HCT116 (cell line): Measurements from ENCODE around the gene GOLT1A. TPM values are rescaled to one million over a fixed set of nuclear protein-coding genes. Genes with fewer than 3 reads are reported as not detected.
A peak's percentile ranks its signal among the peaks of the same experiment; 100 is the strongest.

Source experiments
- ATAC-seq: fragments of 200-7000 bp; cut with Tn5 transposase; 2 replicates; pipeline ENCODE4 v1.9.1; 2020; ENCODE audit warnings: mild to moderate bottlenecking, moderate library complexity
- BruUV-seq: library from RNA; stranded (reverse); fragments of 400-500 nt; replicated peaks from 2 replicates; lab custom pipeline; 2021; lab: Mats Ljungman, UMichigan
- CTCF ChIA-PET: fragments of 300-600 bp; sonication (Branson Sonifier 250); formaldehyde crosslinking; loops from one replicate; lab custom pipeline; 2021; ENCODE audit warnings: antibody characterized with exemption; lab: Charles Lee
- POLR2A ChIA-PET: fragments of 300-600, 350-600 bp; sonication (Branson Sonifier 250); formaldehyde crosslinking; loops from one replicate; lab custom pipeline; 2021; ENCODE audit warnings: antibody characterized with exemption; lab: Charles Lee
- RAD21 ChIA-PET, 2 experiments: fragments of 300-600 bp; sonication (Branson Sonifier 250); formaldehyde crosslinking; loops; one replicate each; lab custom pipeline; 2023; ENCODE audit warnings: low total read pairs in 2 of 2; ENCODE audit not compliant: uncharacterized antibody in 2 of 2, unreplicated experiment in 2 of 2, low non-redundant PET in 1 of 2; lab: Charles Lee
- DNase-seq: peaks from one replicate; pipeline ENCODE4 v3.0.0-alpha.2; 2010; ENCODE audit warnings: low read depth, low spot score
- H2AFZ ChIP-seq: fragments of 200-600 bp; shearing (Covaris generic), sonication (generic); 2 replicates; pipeline ENCODE4 v1.6.1; 2017; ENCODE audit warnings: low read depth, mixed run types, mixed read lengths, antibody characterized with exemption, low read length; ENCODE audit not compliant: poor library complexity, severe bottlenecking
- H3K27ac ChIP-seq: 2 replicates; pipeline ENCODE4 v1.5.1; 2012; ENCODE audit warnings: low read depth, low read length
- H3K27me3 ChIP-seq: fragments of 200-600 bp; sonication (generic); 2 replicates; pipeline ENCODE4 v1.6.1; 2016; ENCODE audit warnings: mixed run types, low read length, mixed read lengths; ENCODE audit not compliant: insufficient read depth
- H3K36me3 ChIP-seq, 2 experiments: fragments of 200-500 bp in 1 of 2; fragments of 200-600 bp in 1 of 2; sonication (Bioruptor generic) in 1 of 2; sonication (generic) in 1 of 2; 2 replicates each; pipeline versions ENCODE4 v1.5.1 to v1.6.1; 2014 to 2016; ENCODE audit warnings: low read length in 2 of 2, inconsistent platforms in 1 of 2, mixed read lengths in 1 of 2, mixed run types in 1 of 2; ENCODE audit not compliant: insufficient read depth in 2 of 2, control insufficient read depth in 1 of 2
- H3K4me1 ChIP-seq, 2 experiments: fragments of 200-600 bp in 1 of 2; sonication (generic) in 1 of 2; 2 replicates each; pipeline versions ENCODE4 v1.5.1 to v1.6.1; 2012 to 2017; ENCODE audit warnings: low read length in 2 of 2, inconsistent platforms in 1 of 2, mild to moderate bottlenecking in 1 of 2, mixed read lengths in 1 of 2, mixed run types in 1 of 2, moderate library complexity in 1 of 2; ENCODE audit not compliant: insufficient read depth in 2 of 2, control insufficient read depth in 1 of 2
- H3K4me2 ChIP-seq: fragments of 200-600 bp; sonication (generic); 2 replicates; pipeline ENCODE4 v1.6.1; 2017; ENCODE audit warnings: mixed run types, low read length, mixed read lengths
- H3K4me3 ChIP-seq, 2 experiments: fragments of 200-600 bp in 1 of 2; sonication (generic) in 1 of 2; replicated peaks in 1 of 2; 2 replicates each; pipeline ENCODE4 v1.5.1; 2011 to 2016; ENCODE audit warnings: low read length in 2 of 2, control low read depth in 1 of 2, low read depth in 1 of 2, mild to moderate bottlenecking in 1 of 2, mixed read lengths in 1 of 2, mixed run types in 1 of 2
- H3K79me2 ChIP-seq: fragments of 200-600 bp; sonication (generic); 2 replicates; pipeline ENCODE4 v1.6.1; 2017; ENCODE audit warnings: mild to moderate bottlenecking, mixed run types, low read length, moderate library complexity, mixed read lengths; ENCODE audit not compliant: insufficient read depth
- H3K9ac ChIP-seq: fragments of 200-600 bp; sonication (generic); 2 replicates; pipeline ENCODE4 v1.6.1; 2016; ENCODE audit warnings: low read length, mixed read lengths
- H3K9me2 ChIP-seq: fragments of 200-600 bp; sonication (generic), shearing (Covaris generic); 2 replicates; pipeline ENCODE4 v1.6.1; 2017; ENCODE audit warnings: mixed run types, mild to moderate bottlenecking, moderate library complexity; ENCODE audit not compliant: insufficient read depth
- H3K9me3 ChIP-seq, 2 experiments: fragments of 200-500 bp in 1 of 2; fragments of 200-600 bp in 1 of 2; sonication (Bioruptor generic) in 1 of 2; sonication (generic) in 1 of 2; 2 replicates each; pipeline ENCODE4 v1.6.1; 2014 to 2017; ENCODE audit warnings: low read length in 2 of 2, mixed read lengths in 2 of 2, inconsistent platforms in 1 of 2, low read depth in 1 of 2, mild to moderate bottlenecking in 1 of 2, mixed run types in 1 of 2, moderate library complexity in 1 of 2; ENCODE audit not compliant: control insufficient read depth in 1 of 2, insufficient read depth in 1 of 2
- H4K20me1 ChIP-seq: fragments of 200-600 bp; sonication (generic), shearing (Covaris generic); 2 replicates; pipeline ENCODE4 v1.6.1; 2017; ENCODE audit warnings: mixed run types, mild to moderate bottlenecking, moderate library complexity; ENCODE audit not compliant: insufficient read depth
- FOSL1 ChIP-seq: IDR thresholded peaks from 2 replicates; pipeline ENCODE4 v1.6.1; 2012; ENCODE audit warnings: low read depth
- TCF7L2 ChIP-seq: IDR thresholded peaks from 2 replicates; pipeline ENCODE4 v1.7.0; 2011; ENCODE audit warnings: borderline replicate concordance, inconsistent platforms; ENCODE audit not compliant: insufficient read depth, insufficient read length; ENCODE audit errors: extremely low read depth
- YY1 ChIP-seq: IDR thresholded peaks from 2 replicates; pipeline ENCODE4 v1.6.1; 2011; ENCODE audit warnings: low read length, low read depth, moderate library complexity, mild to moderate bottlenecking; ENCODE audit not compliant: insufficient replicate concordance; ENCODE audit errors: extremely low read depth
- intact Hi-C: fragments of 100-400 bp; cut with micrococcal nuclease; formaldehyde crosslinking; loops from 2 replicates; pipeline ENCODE4 v1.10.0; 2022
- total RNA-seq: library from RNA; stranded (reverse); gene quantifications from one replicate; pipeline ENCODE4 v1.2.1, GENCODE V29; 2021; ENCODE audit not compliant: unreplicated experiment
- TF ChIP-seq, protein P1 (sequence below): IDR thresholded peaks from 2 replicates; pipeline ENCODE4 v1.6.1; 2012; ENCODE audit warnings: low read depth
- TF ChIP-seq, protein P2 (sequence below): IDR thresholded peaks from 2 replicates; pipeline ENCODE4 v1.6.1; 2011; ENCODE audit warnings: mild to moderate bottlenecking, low read length, moderate library complexity; ENCODE audit not compliant: insufficient replicate concordance; ENCODE audit errors: extremely low read depth

GOLT1A gene
- total RNA-seq, 1 experiment from 2014 or later: 8.0 TPM

DNA sequence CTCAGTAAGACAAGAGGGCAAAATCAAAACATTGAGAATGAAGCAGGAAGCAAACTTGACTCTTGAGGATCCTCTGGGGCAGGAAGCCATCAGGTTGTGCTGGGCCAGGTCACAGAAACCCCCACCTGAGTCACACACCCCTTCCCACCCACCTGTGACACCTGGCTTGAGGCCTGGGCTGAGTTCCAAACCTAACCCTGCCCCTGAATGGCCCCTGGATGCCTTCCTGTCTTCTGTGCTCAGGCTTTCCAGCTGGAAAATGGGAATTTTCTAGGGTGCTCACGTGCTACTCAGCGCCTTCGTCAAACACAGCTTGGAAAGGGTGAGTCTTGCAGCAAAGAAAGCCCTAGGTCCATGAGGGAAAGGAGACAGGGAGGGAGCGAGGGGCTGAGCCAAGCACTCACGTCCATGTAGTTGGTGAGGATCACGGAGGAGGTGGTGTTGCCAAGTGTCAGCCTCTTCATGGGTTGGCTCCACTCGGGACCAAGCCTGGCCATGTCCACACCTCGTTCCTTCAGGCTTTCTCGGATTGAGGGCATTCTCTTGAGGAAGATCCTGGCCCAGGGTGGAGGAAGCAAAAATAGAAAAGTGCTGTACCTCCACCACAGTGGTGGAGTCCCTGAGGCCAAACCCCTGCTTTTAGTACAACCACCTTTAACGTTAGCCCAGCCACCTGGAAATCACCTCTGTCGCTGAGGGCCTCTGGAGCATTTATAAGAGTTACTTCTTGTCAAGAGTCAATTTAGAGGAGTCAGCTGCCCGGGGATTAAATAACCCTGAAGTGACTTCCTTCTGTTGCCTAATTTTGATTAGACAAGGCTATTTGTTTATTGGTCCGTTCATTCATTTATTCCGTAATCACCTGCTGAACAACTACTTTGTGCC is 51.9 kb downstream of the GOLT1A start:
- ATAC-seq: no peak; the same call in 1 of the 2 replicates
- DNase-seq: no peak
- ChIA-PET POLR2A (no interaction called here), RAD21 (interaction anchor here (0.6 to 3.2 kb wide), 10 partner anchors 8 to 301 kb away, joined by 3 to 17 read pairs (median 5); partner anchors contain the start of gene GOLT1A (in 1 of the 2)), CTCF (interaction anchor here (0.7 to 4.1 kb wide), 22 partner anchors 11 to 645 kb away, joined by 3 to 53 read pairs (median 7); partner anchors contain the start of genes ETNK2, GOLT1A, PLEKHA6 and SNRPE)
- no peaks in the 10 kb centered on the region for H4K20me1 ChIP-seq
- no peaks in the 10 kb centered on the region for H3K36me3 ChIP-seq
- H3K4me1 ChIP-seq: peaks cover 0 to 15% of the 10 kb centered on the region in 2 experiments; a peak in 2 of 4 replicates
- no TSS peak for BruUV-seq
- H3K4me3 ChIP-seq: no peak overlapping the region
- peak overlapping the region; percentile 41 for H3K4me2 ChIP-seq
- intact Hi-C loops: loop anchor here (1.0 to 5.0 kb wide), 7 partner anchors 37 to 341 kb away; partner anchors contain the start of gene SNRPE
- no peaks in the 10 kb centered on the region for H3K9me3 ChIP-seq
- no peaks in the 10 kb centered on the region for H3K27me3 ChIP-seq
- peak overlapping the region; percentile 55 for H2AFZ ChIP-seq
- H3K9me2 ChIP-seq: no peaks in the 10 kb centered on the region
- H3K79me2 ChIP-seq: no peaks in the 10 kb centered on the region
- TF ChIP-seq FOSL1 (no peak), TCF7L2 (no peak), YY1 (no peak)
- TF ChIP-seq, protein P1, sequence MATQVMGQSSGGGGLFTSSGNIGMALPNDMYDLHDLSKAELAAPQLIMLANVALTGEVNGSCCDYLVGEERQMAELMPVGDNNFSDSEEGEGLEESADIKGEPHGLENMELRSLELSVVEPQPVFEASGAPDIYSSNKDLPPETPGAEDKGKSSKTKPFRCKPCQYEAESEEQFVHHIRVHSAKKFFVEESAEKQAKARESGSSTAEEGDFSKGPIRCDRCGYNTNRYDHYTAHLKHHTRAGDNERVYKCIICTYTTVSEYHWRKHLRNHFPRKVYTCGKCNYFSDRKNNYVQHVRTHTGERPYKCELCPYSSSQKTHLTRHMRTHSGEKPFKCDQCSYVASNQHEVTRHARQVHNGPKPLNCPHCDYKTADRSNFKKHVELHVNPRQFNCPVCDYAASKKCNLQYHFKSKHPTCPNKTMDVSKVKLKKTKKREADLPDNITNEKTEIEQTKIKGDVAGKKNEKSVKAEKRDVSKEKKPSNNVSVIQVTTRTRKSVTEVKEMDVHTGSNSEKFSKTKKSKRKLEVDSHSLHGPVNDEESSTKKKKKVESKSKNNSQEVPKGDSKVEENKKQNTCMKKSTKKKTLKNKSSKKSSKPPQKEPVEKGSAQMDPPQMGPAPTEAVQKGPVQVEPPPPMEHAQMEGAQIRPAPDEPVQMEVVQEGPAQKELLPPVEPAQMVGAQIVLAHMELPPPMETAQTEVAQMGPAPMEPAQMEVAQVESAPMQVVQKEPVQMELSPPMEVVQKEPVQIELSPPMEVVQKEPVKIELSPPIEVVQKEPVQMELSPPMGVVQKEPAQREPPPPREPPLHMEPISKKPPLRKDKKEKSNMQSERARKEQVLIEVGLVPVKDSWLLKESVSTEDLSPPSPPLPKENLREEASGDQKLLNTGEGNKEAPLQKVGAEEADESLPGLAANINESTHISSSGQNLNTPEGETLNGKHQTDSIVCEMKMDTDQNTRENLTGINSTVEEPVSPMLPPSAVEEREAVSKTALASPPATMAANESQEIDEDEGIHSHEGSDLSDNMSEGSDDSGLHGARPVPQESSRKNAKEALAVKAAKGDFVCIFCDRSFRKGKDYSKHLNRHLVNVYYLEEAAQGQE: no peak
- TF ChIP-seq, protein P2, sequence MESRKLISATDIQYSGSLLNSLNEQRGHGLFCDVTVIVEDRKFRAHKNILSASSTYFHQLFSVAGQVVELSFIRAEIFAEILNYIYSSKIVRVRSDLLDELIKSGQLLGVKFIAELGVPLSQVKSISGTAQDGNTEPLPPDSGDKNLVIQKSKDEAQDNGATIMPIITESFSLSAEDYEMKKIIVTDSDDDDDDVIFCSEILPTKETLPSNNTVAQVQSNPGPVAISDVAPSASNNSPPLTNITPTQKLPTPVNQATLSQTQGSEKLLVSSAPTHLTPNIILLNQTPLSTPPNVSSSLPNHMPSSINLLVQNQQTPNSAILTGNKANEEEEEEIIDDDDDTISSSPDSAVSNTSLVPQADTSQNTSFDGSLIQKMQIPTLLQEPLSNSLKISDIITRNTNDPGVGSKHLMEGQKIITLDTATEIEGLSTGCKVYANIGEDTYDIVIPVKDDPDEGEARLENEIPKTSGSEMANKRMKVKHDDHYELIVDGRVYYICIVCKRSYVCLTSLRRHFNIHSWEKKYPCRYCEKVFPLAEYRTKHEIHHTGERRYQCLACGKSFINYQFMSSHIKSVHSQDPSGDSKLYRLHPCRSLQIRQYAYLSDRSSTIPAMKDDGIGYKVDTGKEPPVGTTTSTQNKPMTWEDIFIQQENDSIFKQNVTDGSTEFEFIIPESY: no peak
- H3K27ac ChIP-seq: no peak overlapping the region
- no peak overlapping the region for H3K9ac ChIP-seq
